Epithelial cell of esophagus (primary cell): ENCODE measurements around the gene PLAAT5.

ENCODE experiments used
- DNase-seq: peaks from one replicate; pipeline ENCODE4 v3.0.0; 2010; ENCODE audit warnings: low read depth
- H3K4me3 ChIP-seq: 2 replicates; pipeline ENCODE4 v1.5.1; 2011; ENCODE audit warnings: mild to moderate bottlenecking, low read length, control low read depth
- CTCF ChIP-seq: IDR thresholded peaks from 2 replicates; pipeline ENCODE4 v1.5.1; 2011; ENCODE audit warnings: low read depth, mild to moderate bottlenecking, low read length, control low read depth, inconsistent platforms; ENCODE audit not compliant: insufficient read depth; ENCODE audit errors: missing control alignments

PLAAT5 gene

GRCh38 chr11:63478896-63479295 lies 12.1 kb downstream of the PLAAT5 start:
- DNase-seq, result peak; percentile 67
- no peak overlapping the region for H3K4me3 ChIP-seq
- peak; percentile 93 for TF ChIP-seq CTCF

- H3K4me3 ChIP-seq, result no peak overlapping the region
- DNase-seq, result no peak
- TF ChIP-seq CTCF, result no peak
Observed at GRCh38 chr11:63476618-63477017, 14.3 kb downstream of the PLAAT5 start.

GRCh38 chr11:63472372-63472771 lies 18.6 kb downstream of the PLAAT5 start:
- no peak for DNase-seq
- no peak overlapping the region for H3K4me3 ChIP-seq
- no peak for TF ChIP-seq CTCF

GRCh38 chr11:63470311-63470710 lies 20.7 kb downstream of the PLAAT5 start:
- DNase-seq, result no peak
- no peak overlapping the region for H3K4me3 ChIP-seq
- TF ChIP-seq CTCF, result no peak

GRCh38 chr11:63462137-63462536 lies 28.8 kb downstream of the PLAAT5 start:
- no peak overlapping the region for H3K4me3 ChIP-seq
- no peak for DNase-seq
- no peak for TF ChIP-seq CTCF

GRCh38 chr11:63459586-63459985 lies 31.4 kb downstream of the PLAAT5 start:
- DNase-seq, result peak; percentile 59
- no peak for TF ChIP-seq CTCF
- no peak overlapping the region for H3K4me3 ChIP-seq

- no peak overlapping the region for H3K4me3 ChIP-seq
- DNase-seq, result no peak
- no peak for TF ChIP-seq CTCF
Observed at GRCh38 chr11:63448646-63449045, 42.3 kb downstream of the PLAAT5 start.
